A673 (cell line): ENCODE results near the gene NEDD4L. TPM values are rescaled to one million over a fixed set of nuclear protein-coding genes. Genes with fewer than 3 reads are reported as not detected.

Experiments
- BruUV-seq: library from RNA; stranded (reverse); fragments of 400-500 nt; replicated peaks from 2 replicates; lab custom pipeline; 2021; lab: Mats Ljungman, UMichigan
- CTCF ChIA-PET: fragments of 300-600 bp; sonication (Branson Sonifier 250); formaldehyde crosslinking; loops from one replicate; lab custom pipeline; 2022; ENCODE audit warnings: antibody characterized with exemption; lab: Charles Lee
- POLR2A ChIA-PET: fragments of 300-600 bp; sonication (Branson Sonifier 250); formaldehyde crosslinking; loops from one replicate; lab custom pipeline; 2022; ENCODE audit warnings: antibody characterized with exemption; ENCODE audit not compliant: low non-redundant PET; lab: Charles Lee
- DNase-seq: peaks from one replicate; pipeline ENCODE4 v3.0.0-alpha.2; 2015; ENCODE audit warnings: low spot score
- H3K27ac ChIP-seq: fragments of 200-600 bp; sonication (generic); 2 replicates; pipeline ENCODE4 v1.5.1; 2016; ENCODE audit warnings: mixed run types, low read depth, mild to moderate bottlenecking, mixed read lengths, antibody characterized with exemption, low read length; ENCODE audit not compliant: poor library complexity, severe bottlenecking
- H3K27me3 ChIP-seq: fragments of 200-600 bp; sonication (generic); replicated peaks from 2 replicates; pipeline ENCODE4 v1.6.1; 2017; ENCODE audit warnings: mixed run types, low read depth, mild to moderate bottlenecking, mixed read lengths, antibody characterized with exemption, low read length; ENCODE audit not compliant: insufficient read depth, poor library complexity
- H3K36me3 ChIP-seq: fragments of 200-600 bp; sonication (generic); 2 replicates; pipeline ENCODE4 v1.6.1; 2016; ENCODE audit warnings: mixed run types, mild to moderate bottlenecking, mixed read lengths, antibody characterized with exemption, low read length; ENCODE audit not compliant: insufficient read depth, poor library complexity, severe bottlenecking
- H3K4me1 ChIP-seq: fragments of 200-600 bp; sonication (generic); 2 replicates; pipeline ENCODE4 v1.6.1; 2017; ENCODE audit warnings: mixed run types, mild to moderate bottlenecking, mixed read lengths, antibody characterized with exemption, low read length; ENCODE audit not compliant: insufficient read depth, poor library complexity, severe bottlenecking
- H3K4me3 ChIP-seq: fragments of 200-600 bp; sonication (generic); 2 replicates; pipeline ENCODE4 v1.5.1; 2016; ENCODE audit warnings: low read depth, mixed run types, mild to moderate bottlenecking, mixed read lengths, low read length; ENCODE audit not compliant: poor library complexity, severe bottlenecking
- H3K9me3 ChIP-seq: fragments of 200-600 bp; sonication (generic); 2 replicates; pipeline ENCODE4 v1.6.1; 2016; ENCODE audit warnings: mixed run types, low read depth, mild to moderate bottlenecking, mixed read lengths, antibody characterized with exemption, low read length; ENCODE audit not compliant: poor library complexity, severe bottlenecking
- CTCF ChIP-seq: fragments of 300-800, 200-600 bp; sonication (generic); conservative IDR thresholded peaks from 2 replicates; pipeline ENCODE4 v1.5.1; 2017; ENCODE audit warnings: low read depth, mild to moderate bottlenecking, antibody characterized with exemption, low read length, moderate library complexity, mixed read lengths
- EZH2 ChIP-seq: fragments of 200-600 bp; sonication (generic); IDR thresholded peaks from 2 replicates; pipeline ENCODE4 v1.6.1; 2017; ENCODE audit warnings: borderline replicate concordance, low read depth, mild to moderate bottlenecking, mixed read lengths, antibody characterized with exemption, low read length; ENCODE audit not compliant: poor library complexity, severe bottlenecking
- intact Hi-C: fragments of 100-400 bp; cut with micrococcal nuclease; formaldehyde crosslinking; loops from one replicate; pipeline ENCODE4 v1.10.0; 2022; ENCODE audit not compliant: unreplicated experiment
- total RNA-seq: library from RNA; stranded (reverse); gene quantifications from 2 replicates; pipeline ENCODE4 v1.2.3, GENCODE V29; 2021

NEDD4L gene
- total RNA-seq, 1 experiment from 2014 or later = 15.3 TPM

GRCh38 chr18:58144106-58144505, 100.1 kb downstream of the NEDD4L start:
- no peaks in the 10 kb centered on the region for H3K36me3 ChIP-seq
- TF ChIP-seq CTCF (no peak), EZH2 (no peak)
- H3K27ac ChIP-seq = no peak overlapping the region
- POLR2A ChIA-PET = no interaction called here
- DNase-seq = no peak
- H3K9me3 ChIP-seq = no peaks in the 10 kb centered on the region
- no TSS peak for BruUV-seq
- no peaks in the 10 kb centered on the region for H3K4me1 ChIP-seq
- intact Hi-C loops = no loop called here
- no peak overlapping the region for H3K4me3 ChIP-seq
- CTCF ChIA-PET = no interaction called here
- peaks cover 60% of the 10 kb centered on the region for H3K27me3 ChIP-seq

GRCh38 chr18:58144671-58145285, 100.8 kb downstream of the NEDD4L start:
- Histone ChIP-seq H3K27me3 (peaks cover 57% of the 10 kb centered on the region), H3K9me3 (no peaks in the 10 kb centered on the region), H3K27ac (no peak overlapping the region), H3K4me3 (no peak overlapping the region), H3K36me3 (no peaks in the 10 kb centered on the region), H3K4me1 (no peaks in the 10 kb centered on the region)
- intact Hi-C loops = no loop called here
- POLR2A ChIA-PET = no interaction called here
- no TSS peak for BruUV-seq
- no peak for DNase-seq
- CTCF ChIA-PET = no interaction called here
- no peak for TF ChIP-seq CTCF

GRCh38 chr18:58146099-58146498, 102.1 kb downstream of the NEDD4L start:
- H3K9me3 ChIP-seq = no peaks in the 10 kb centered on the region
- DNase-seq = no peak
- no peak for TF ChIP-seq EZH2
- TF ChIP-seq CTCF = no peak
- ChIA-PET CTCF (no interaction called here), POLR2A (no interaction called here)
- H3K36me3 ChIP-seq = no peaks in the 10 kb centered on the region
- no peak overlapping the region for H3K27ac ChIP-seq
- H3K4me1 ChIP-seq = no peaks in the 10 kb centered on the region
- no peak overlapping the region for H3K4me3 ChIP-seq
- intact Hi-C loops = no loop called here
- H3K27me3 ChIP-seq = peaks cover 46% of the 10 kb centered on the region
- BruUV-seq = no TSS peak
